OCI-LY1 (cell line): ENCODE measurements around the gene TAC3.

Experiments used
- H2AFZ ChIP-seq: fragments of 200-600 bp; sonication (generic), shearing (Covaris generic); 2 replicates; pipeline ENCODE4 v1.6.0; 2014; ENCODE audit warnings: antibody characterized with exemption, mild to moderate bottlenecking, low read length
- H3F3A ChIP-seq: fragments of 200-600 bp; sonication (generic), shearing (Covaris generic); 2 replicates; pipeline ENCODE4 v1.6.0; 2014; ENCODE audit warnings: mild to moderate bottlenecking, antibody characterized with exemption, low read length, moderate library complexity; ENCODE audit not compliant: insufficient read depth
- H3K27ac ChIP-seq: fragments of 200-600 bp; sonication (generic); 2 replicates; pipeline ENCODE4 v1.5.1; 2014; ENCODE audit warnings: low read length, mixed run types, mild to moderate bottlenecking, low read depth; ENCODE audit not compliant: poor library complexity, severe bottlenecking
- H3K27me3 ChIP-seq: fragments of 200-600 bp; sonication (generic); 2 replicates; pipeline ENCODE4 v1.6.0; 2014; ENCODE audit warnings: antibody characterized with exemption, mild to moderate bottlenecking, low read length, moderate library complexity; ENCODE audit not compliant: insufficient read depth
- H3K36me3 ChIP-seq: fragments of 200-600 bp; sonication (generic); 2 replicates; pipeline ENCODE4 v1.6.1; 2014; ENCODE audit warnings: mild to moderate bottlenecking, antibody characterized with exemption, low read length, moderate library complexity, mixed read lengths; ENCODE audit not compliant: insufficient read depth
- H3K4me1 ChIP-seq: fragments of 200-600 bp; sonication (generic); 2 replicates; pipeline ENCODE4 v1.5.1; 2014; ENCODE audit warnings: mild to moderate bottlenecking, low read length, moderate library complexity; ENCODE audit not compliant: insufficient read depth, severe bottlenecking
- H3K4me2 ChIP-seq: fragments of 200-600 bp; sonication (generic), shearing (Covaris generic); 2 replicates; pipeline ENCODE4 v1.6.1; 2014; ENCODE audit warnings: low read length
- H3K4me3 ChIP-seq: fragments of 200-600 bp; sonication (generic); 2 replicates; pipeline ENCODE4 v1.5.1; 2014; ENCODE audit warnings: low read length, low read depth, mild to moderate bottlenecking, mixed read lengths; ENCODE audit not compliant: poor library complexity, severe bottlenecking
- H3K79me2 ChIP-seq: fragments of 200-600 bp; shearing (Covaris generic); 2 replicates; pipeline ENCODE4 v1.6.1; 2016; ENCODE audit warnings: mixed run types, low read length, mixed read lengths; ENCODE audit not compliant: insufficient read depth
- H3K9ac ChIP-seq: fragments of 200-600 bp; sonication (generic), shearing (Covaris generic); 2 replicates; pipeline ENCODE4 v1.6.1; 2014; ENCODE audit warnings: mild to moderate bottlenecking, low read length, mixed read lengths
- H3K9me2 ChIP-seq: fragments of 200-600 bp; sonication (generic), shearing (Covaris generic); 2 replicates; pipeline ENCODE4 v1.6.1; 2014; ENCODE audit warnings: low read depth, mild to moderate bottlenecking, low read length, mixed read lengths
- H3K9me3 ChIP-seq: fragments of 200-600 bp; shearing (Covaris generic); 2 replicates; pipeline ENCODE4 v1.6.1; 2014; ENCODE audit warnings: low read length, mixed read lengths
- H4K20me1 ChIP-seq: fragments of 200-600 bp; sonication (generic), shearing (Covaris generic); 2 replicates; pipeline ENCODE4 v1.6.0; 2016; ENCODE audit warnings: mild to moderate bottlenecking, low read length; ENCODE audit not compliant: insufficient read depth
- CTCF ChIP-seq: fragments of 200-600 bp; sonication (generic), shearing (Covaris generic); IDR thresholded peaks from 2 replicates; pipeline ENCODE4 v1.5.1; 2017; ENCODE audit warnings: mild to moderate bottlenecking, antibody characterized with exemption, low read length, moderate library complexity, mixed read lengths
- EZH2 ChIP-seq: fragments of 200-600 bp; sonication (generic), shearing (Covaris generic); IDR thresholded peaks from 2 replicates; pipeline ENCODE4 v1.8.0; 2017; ENCODE audit warnings: borderline replicate concordance, mixed run types, mild to moderate bottlenecking, antibody characterized with exemption, low read length, moderate library complexity, mixed read lengths

Gene TAC3

DNA sequence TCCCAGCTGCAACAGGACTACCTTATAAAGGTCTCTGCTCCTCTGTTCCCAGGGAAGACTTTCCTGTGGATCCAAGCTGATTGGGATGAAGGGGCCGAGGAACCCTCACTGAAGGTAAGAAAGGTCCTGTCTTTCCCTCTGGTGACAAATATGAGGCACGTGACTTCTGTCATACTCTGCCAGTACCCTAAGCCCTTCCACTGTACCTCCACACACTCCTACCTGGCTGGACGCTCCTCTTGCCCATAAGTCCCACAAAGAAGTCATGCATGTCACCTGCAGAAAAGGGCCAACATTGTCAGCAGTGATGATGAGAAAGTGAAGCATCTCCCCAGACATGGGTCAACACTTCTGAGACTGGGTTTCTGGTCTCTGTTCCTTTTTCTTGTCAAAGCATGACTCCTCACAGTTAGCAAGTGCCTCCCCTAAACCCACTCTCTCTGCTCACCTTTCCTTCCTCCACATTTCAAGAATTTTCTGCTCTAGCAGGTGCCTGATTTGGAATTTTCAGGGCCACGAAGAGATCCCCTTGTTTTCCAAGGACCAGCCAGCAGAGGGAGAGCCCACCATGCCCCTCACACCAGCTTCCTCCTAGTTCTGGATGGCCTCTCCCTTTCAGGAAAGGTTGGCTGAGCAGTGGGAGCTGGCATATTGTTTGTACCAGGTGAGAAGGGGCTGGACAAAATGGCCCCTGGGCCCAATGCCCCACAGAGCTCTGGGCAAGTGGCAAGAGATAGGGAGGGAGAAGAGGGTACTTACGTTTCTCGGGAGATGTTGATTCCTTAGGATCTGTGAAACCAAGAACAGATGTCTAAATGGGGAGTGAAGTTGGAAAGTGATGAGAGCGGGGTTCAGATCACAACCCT, 3.5 kb downstream of the TAC3 start:
- no peak overlapping the region for H3K4me3 ChIP-seq
- H3K4me2 ChIP-seq, result no peak overlapping the region
- no peak overlapping the region for H3K27ac ChIP-seq
- no peaks in the 10 kb centered on the region for H3K4me1 ChIP-seq
- H3F3A ChIP-seq, result no peaks in the 10 kb centered on the region
- H3K9ac ChIP-seq, result no peak overlapping the region
- no peak overlapping the region for H2AFZ ChIP-seq
- no peaks in the 10 kb centered on the region for H3K36me3 ChIP-seq
- H3K27me3 ChIP-seq, result peaks cover 6% of the 10 kb centered on the region; the same call in 1 of the 2 replicates
- H3K79me2 ChIP-seq, result no peaks in the 10 kb centered on the region
- TF ChIP-seq CTCF, result no peak
- TF ChIP-seq EZH2, result no peak
- no peaks in the 10 kb centered on the region for H3K9me3 ChIP-seq
- no peaks in the 10 kb centered on the region for H3K9me2 ChIP-seq
- H4K20me1 ChIP-seq, result no peaks in the 10 kb centered on the region

DNA sequence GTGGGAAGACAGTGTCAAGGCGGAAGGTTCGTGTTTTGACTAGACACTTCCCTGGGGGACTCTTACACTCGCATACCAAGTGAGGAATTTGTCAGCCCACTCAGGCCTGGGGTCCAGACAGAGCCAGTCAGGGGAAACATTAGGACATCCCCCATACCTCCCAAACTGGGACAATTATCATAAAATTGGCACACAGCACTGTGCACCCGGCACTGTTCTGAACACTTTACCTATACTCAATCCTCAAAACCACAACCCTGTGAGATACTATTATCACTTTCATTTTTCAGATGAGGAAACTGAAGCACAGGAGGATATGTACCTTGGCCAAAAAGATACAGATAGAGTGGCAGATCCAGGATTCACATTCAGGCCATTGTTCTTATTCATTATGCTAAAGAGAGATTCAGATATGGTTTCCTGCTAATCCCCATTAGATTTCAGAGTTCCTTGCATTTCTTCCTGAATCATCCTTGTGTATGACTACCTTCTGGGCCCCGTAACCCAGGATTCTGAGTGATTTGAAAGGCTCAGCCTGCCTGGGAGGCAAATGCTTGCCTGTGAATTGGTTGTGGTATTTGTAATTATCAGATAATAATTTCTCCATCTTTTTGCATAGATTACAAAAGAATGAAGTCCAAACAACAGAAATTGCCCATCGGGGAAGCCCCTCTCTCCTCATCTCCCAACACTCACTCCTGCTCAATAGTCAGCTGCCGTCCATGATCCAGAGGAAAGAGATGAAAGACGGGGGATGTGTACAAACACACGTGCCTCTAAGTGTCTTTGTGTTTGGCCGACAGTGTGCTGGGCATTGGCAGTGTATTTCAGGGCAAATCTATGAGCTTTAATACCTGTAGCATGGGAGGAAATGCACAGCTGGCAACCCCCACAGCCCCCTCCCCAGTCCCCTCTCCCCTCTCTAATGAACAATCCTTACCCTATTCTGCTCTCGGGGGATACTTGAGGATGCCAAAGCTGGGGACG, 4.6 kb downstream of the TAC3 start:
- no peaks in the 10 kb centered on the region for H4K20me1 ChIP-seq
- no peaks in the 10 kb centered on the region for H3K9me3 ChIP-seq
- H3K36me3 ChIP-seq, result no peaks in the 10 kb centered on the region
- no peak overlapping the region for H3K4me2 ChIP-seq
- peaks cover 3% of the 10 kb centered on the region for H3K4me1 ChIP-seq
- TF ChIP-seq CTCF (no peak), EZH2 (no peak)
- peaks cover 6% of the 10 kb centered on the region; the same call in 1 of the 2 replicates for H3K27me3 ChIP-seq
- no peaks in the 10 kb centered on the region for H3K79me2 ChIP-seq
- H3K9ac ChIP-seq, result no peak overlapping the region
- no peaks in the 10 kb centered on the region for H3K9me2 ChIP-seq
- no peak overlapping the region for H3K4me3 ChIP-seq
- H3K27ac ChIP-seq, result no peak overlapping the region
- H2AFZ ChIP-seq, result no peak overlapping the region
- no peaks in the 10 kb centered on the region for H3F3A ChIP-seq

DNA sequence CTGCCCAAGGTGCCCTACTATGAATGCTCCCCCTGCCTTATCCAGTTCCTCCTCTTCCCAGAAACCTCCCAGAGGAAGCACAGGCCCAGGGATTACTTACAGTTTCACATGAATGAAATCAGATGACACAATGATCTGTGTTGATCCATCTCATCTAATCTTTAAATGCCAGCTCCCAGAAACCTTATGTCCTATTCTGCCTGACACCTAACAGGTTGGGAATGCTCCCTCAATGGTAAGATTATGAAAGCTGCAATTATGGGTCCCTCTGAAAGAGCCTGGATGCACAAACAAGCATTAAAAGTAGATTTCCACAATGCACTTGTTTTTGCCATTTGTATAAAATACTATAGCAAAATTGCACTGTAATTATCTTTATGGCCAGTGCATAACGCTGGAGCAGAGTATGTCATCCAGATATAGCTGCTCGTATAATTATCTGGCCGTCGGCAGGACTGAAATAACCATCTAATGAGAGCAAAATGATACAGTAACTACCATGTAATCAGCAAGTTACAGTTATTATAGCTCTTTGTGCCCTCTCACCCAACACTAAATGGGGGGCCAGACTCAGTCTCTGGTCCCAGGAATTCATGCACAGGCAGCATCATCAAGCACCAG, 5.6 kb downstream of the TAC3 start:
- H2AFZ ChIP-seq, result no peak overlapping the region
- no peaks in the 10 kb centered on the region for H3F3A ChIP-seq
- peaks cover 8% of the 10 kb centered on the region for H3K4me1 ChIP-seq
- no peaks in the 10 kb centered on the region for H3K9me3 ChIP-seq
- TF ChIP-seq EZH2, result no peak
- TF ChIP-seq CTCF, result no peak
- H3K36me3 ChIP-seq, result no peaks in the 10 kb centered on the region
- H3K79me2 ChIP-seq, result 0 out of 2 replicates have a peak, but pooled peaks cover 2% of the 10 kb centered on the region
- peaks cover 6% of the 10 kb centered on the region; the same call in 1 of the 2 replicates for H3K27me3 ChIP-seq
- H4K20me1 ChIP-seq, result no peaks in the 10 kb centered on the region
- no peak overlapping the region for H3K9ac ChIP-seq
- H3K9me2 ChIP-seq, result no peaks in the 10 kb centered on the region
- no peak overlapping the region for H3K4me2 ChIP-seq
- no peak overlapping the region for H3K4me3 ChIP-seq
- no peak overlapping the region for H3K27ac ChIP-seq
